Rectal smooth muscle tissue (tissue), 1 donor: ENCODE data around the gene KRTAP5-7.
"Not testable (repeated sequence)": the region's sequence is repeated elsewhere in the genome, so short reads cannot be mapped to it uniquely, and the experiment has no call there.

ENCODE experiments used
- H3K27ac ChIP-seq: one replicate; pipeline ENCODE4 v1.7.0; 2013; ENCODE audit warnings: low read depth, low read length, inconsistent platforms
- H3K27me3 ChIP-seq: one replicate; pipeline ENCODE4 v1.7.0; 2013; ENCODE audit warnings: low read length; ENCODE audit not compliant: control insufficient read depth, insufficient read depth
- H3K36me3 ChIP-seq: one replicate; pipeline ENCODE4 v1.7.0; 2013; ENCODE audit warnings: low read length; ENCODE audit not compliant: control insufficient read depth, insufficient read depth
- H3K4me1 ChIP-seq: one replicate; pipeline ENCODE4 v1.7.0; 2013; ENCODE audit warnings: low read length; ENCODE audit not compliant: control insufficient read depth, insufficient read depth
- H3K4me3 ChIP-seq: one replicate; pipeline ENCODE4 v1.7.0; 2013; ENCODE audit warnings: low read length
- H3K9ac ChIP-seq: one replicate; pipeline ENCODE4 v1.7.0; 2013; ENCODE audit warnings: low read length

KRTAP5-7 gene

GRCh38 chr11:71525938-71526495 lies 1.1 kb upstream of the KRTAP5-7 start:
- no peak overlapping the region for H3K9ac ChIP-seq
- no peak overlapping the region for H3K27ac ChIP-seq
- no peak overlapping the region for H3K4me3 ChIP-seq
- H3K4me1 ChIP-seq: no peaks in the 10 kb centered on the region
- no peaks in the 10 kb centered on the region for H3K36me3 ChIP-seq
- H3K27me3 ChIP-seq: no peaks in the 10 kb centered on the region

- no peak overlapping the region for H3K4me3 ChIP-seq
- H3K27ac ChIP-seq: no peak overlapping the region
- no peaks in the 10 kb centered on the region for H3K36me3 ChIP-seq
- H3K4me1 ChIP-seq: no peaks in the 10 kb centered on the region
- H3K9ac ChIP-seq: no peak overlapping the region
- H3K27me3 ChIP-seq: no peaks in the 10 kb centered on the region
These were observed 626 bp downstream of the KRTAP5-7 start for GRCh38 chr11:71527576-71528210.

GRCh38 chr11:71530602-71531001 lies 3.5 kb downstream of the KRTAP5-7 start:
- Histone ChIP-seq H3K4me1 (no peaks in the 10 kb centered on the region), H3K36me3 (no peaks in the 10 kb centered on the region), H3K27ac (no peak overlapping the region), H3K4me3 (no peak overlapping the region), H3K27me3 (no peaks in the 10 kb centered on the region), H3K9ac (no peak overlapping the region)

- H3K36me3 ChIP-seq: no peaks in the 10 kb centered on the region
- peaks cover 2% of the 10 kb centered on the region for H3K27me3 ChIP-seq
- H3K27ac ChIP-seq: no peak overlapping the region
- no peaks in the 10 kb centered on the region for H3K4me1 ChIP-seq
- H3K4me3 ChIP-seq: no peak overlapping the region
- H3K9ac ChIP-seq: no peak overlapping the region
These were observed 5.1 kb downstream of the KRTAP5-7 start for GRCh38 chr11:71532036-71532610.

DNA sequence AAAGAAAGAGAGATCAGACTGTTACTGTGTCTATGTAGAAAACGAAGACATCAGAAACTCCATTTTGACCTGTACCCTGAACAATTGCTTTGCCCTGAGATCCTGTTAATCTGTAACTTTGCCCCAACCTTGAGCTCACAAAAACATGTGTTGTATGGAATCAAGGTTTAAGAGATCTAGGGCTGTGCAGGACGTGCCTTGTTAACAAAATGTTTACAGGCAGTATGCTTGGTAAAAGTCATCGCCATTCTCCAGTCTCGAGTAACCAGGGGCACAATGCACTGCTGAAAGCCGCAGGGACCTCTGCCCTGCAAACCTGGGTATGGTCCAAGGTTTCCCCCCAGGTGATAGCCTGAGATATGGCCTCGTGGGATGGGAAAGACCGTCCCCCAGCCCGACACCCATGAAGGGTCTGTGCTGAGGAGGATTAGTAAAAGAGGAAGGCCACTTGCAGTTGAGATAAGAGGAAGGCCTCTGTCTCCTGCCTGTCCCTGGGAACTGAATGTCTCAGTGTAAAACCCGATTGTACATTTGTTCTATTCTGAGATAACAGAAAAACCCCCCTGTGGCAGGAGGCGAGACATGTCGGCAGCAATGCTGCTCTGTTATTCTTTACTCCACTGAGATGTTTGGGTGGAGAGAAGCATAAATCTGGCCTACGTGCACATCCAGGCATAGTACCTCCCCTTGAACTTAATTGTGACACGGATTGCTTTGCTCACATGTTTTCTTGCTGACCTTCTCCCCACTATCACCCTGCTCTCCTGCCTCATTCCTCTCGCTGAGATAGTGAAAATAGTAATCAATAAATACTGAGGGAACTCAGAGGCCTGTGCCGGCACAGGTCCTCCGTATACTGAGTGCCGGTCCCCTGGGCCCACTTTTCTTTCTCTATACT lies 7.9 kb downstream of the KRTAP5-7 start:
- not testable (repeated sequence) for H3K9ac ChIP-seq, H3K4me1 ChIP-seq, H3K27ac ChIP-seq, H3K4me3 ChIP-seq, H3K27me3 ChIP-seq, H3K36me3 ChIP-seq

DNA sequence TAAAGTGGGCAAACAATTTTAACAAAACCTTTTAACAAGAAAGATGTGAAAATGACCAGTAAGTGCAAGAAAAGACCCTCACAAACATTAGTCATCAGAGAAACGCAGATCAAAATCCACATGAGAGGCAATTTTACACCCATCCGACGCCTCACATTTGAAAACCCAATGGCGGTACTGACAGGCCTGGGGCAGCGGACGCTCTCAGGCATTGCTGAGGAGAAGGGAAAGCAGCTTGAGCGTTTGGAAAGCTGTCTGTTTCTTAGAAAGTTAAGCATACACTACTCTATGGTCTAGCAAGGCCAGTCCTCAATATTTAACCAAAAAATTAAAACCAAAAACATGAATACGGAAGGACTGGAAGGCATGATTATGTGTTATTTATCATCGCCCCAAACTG lies 8.8 kb downstream of the KRTAP5-7 start:
- Histone ChIP-seq H3K36me3 (no peaks in the 10 kb centered on the region), H3K4me3 (no peak overlapping the region), H3K9ac (no peak overlapping the region)

DNA sequence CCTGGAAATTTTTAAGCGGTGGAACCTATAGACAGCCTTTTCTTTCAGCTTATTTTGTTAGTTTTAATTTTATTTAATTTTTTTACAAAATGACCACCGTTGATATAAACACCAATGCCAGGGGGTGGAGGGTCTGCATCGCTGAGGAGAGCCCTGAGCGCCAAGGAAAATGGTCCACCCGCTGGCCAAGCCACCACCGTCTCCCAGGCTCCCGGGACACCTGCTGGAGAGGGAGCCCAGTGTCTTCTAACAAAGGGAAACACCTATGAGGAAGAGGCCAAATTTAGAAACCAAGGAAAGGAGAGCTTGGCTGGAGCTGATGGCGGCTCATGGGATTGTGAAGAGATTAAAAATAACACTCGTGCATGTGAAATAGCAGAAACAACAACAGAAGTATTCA lies 10.5 kb downstream of the KRTAP5-7 start:
- H3K27me3 ChIP-seq: peaks cover 2% of the 10 kb centered on the region
- no peaks in the 10 kb centered on the region for H3K36me3 ChIP-seq
- no peak overlapping the region for H3K9ac ChIP-seq
- no peak overlapping the region for H3K4me3 ChIP-seq
- no peaks in the 10 kb centered on the region for H3K4me1 ChIP-seq
- no peak overlapping the region for H3K27ac ChIP-seq

More for the DNA sequence above, 8.8 kb downstream of the KRTAP5-7 start:
- Histone ChIP-seq H3K27ac (no peak overlapping the region), H3K4me1 (no peaks in the 10 kb centered on the region), H3K27me3 (peaks cover 2% of the 10 kb centered on the region)

- not testable (repeated sequence) for H3K4me3 ChIP-seq, H3K4me1 ChIP-seq, H3K9ac ChIP-seq, H3K27me3 ChIP-seq, H3K36me3 ChIP-seq, H3K27ac ChIP-seq
These were observed 11.1 kb downstream of the KRTAP5-7 start, which contains the start of gene KRTAP5-8 for GRCh38 chr11:71537977-71538665. Gene KRTAP5-8 (plus strand): TSS chr11:71538025. CDS start chr11:71538056, 31 bp downstream.

- no peaks in the 10 kb centered on the region for H3K36me3 ChIP-seq
- H3K4me3 ChIP-seq: no peak overlapping the region
- H3K27ac ChIP-seq: no peak overlapping the region
- H3K4me1 ChIP-seq: no peaks in the 10 kb centered on the region
- no peak overlapping the region for H3K9ac ChIP-seq
- peaks cover 2% of the 10 kb centered on the region for H3K27me3 ChIP-seq
These were observed 11.6 kb downstream of the KRTAP5-7 start for GRCh38 chr11:71538666-71538990.

GRCh38 chr11:71539017-71539416 lies 11.9 kb downstream of the KRTAP5-7 start:
- Histone ChIP-seq H3K4me3 (no peak overlapping the region), H3K36me3 (no peaks in the 10 kb centered on the region), H3K4me1 (no peaks in the 10 kb centered on the region), H3K9ac (no peak overlapping the region), H3K27me3 (peaks cover 2% of the 10 kb centered on the region), H3K27ac (no peak overlapping the region)

DNA sequence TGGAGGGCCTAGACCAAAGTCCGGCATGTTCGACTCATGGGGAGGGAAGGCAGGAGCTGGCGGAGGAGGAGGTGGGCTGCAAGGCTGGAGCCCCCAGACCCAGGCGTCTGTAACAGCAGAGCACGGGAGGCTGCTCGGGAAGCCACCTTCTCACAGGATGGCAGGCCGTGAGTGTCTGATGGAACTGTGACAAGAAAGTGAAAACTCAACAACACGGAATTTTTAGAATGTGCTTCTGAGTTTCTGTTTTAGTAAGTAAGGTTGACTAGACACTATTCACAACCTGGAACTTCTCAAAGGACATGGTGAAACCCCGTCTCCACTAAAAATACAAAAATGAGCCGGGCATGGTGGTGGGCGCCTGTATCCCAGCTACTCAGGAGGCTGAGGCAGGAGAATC lies 12.9 kb downstream of the KRTAP5-7 start:
- H3K4me1 ChIP-seq, H3K27ac ChIP-seq, H3K36me3 ChIP-seq, H3K9ac ChIP-seq, H3K4me3 ChIP-seq, H3K27me3 ChIP-seq: not testable (repeated sequence)
